ENCODE results near the gene GPAT3. TPM values are rescaled to one million over a fixed set of nuclear protein-coding genes. Genes with fewer than 3 reads are reported as not detected.
"Not testable (repeated sequence)": the region's sequence is repeated elsewhere in the genome, so short reads cannot be mapped to it uniquely, and the experiment has no call there.

GPAT3 gene
- total RNA-seq: 1 to 10 TPM in 5 of 6 donors, not detected in 1; 3.2 to 9.9 (median 8.4) TPM

GRCh38 chr4:83535520-83536361 is at the start of gene GPAT3:
Gene GPAT3 (plus strand): TSS chr4:83536108. CDS start chr4:83536623, 515 bp downstream.
- Histone ChIP-seq H3K27ac (peak within 1 kb of the TSS; percentile 78 to 88 (median 81)), H3K9me3 (no peaks in the 10 kb centered on the region), H3K27me3 (no peaks in the 10 kb centered on the region), H3K36me3 (no peaks in the 10 kb centered on the region), H3K4me1 (peaks cover 10 to 32% (median 16%) of the 10 kb centered on the region in 4 donors), H3K4me3 (peak within 1 kb of the TSS; percentile 64 to 80 (median 70))
- peak; percentile 93 to 95 for DNase-seq
- 0 to 1% methylated on average over 40 to 59 of the region's 63 CpGs for WGBS, 2 donors
- TF ChIP-seq EP300 (IDR thresholded peaks at IDR 0.05) (peak in 1 of 4 donors; percentile 9), POLR2A (IDR thresholded peaks at IDR 0.05) (peak in 2 of 4 donors; percentile 5 to 67), POLR2AphosphoS5 (IDR thresholded peaks at IDR 0.05) (peak in 1 of 2 donors; percentile 68)
- TF ChIP-seq, protein P1, sequence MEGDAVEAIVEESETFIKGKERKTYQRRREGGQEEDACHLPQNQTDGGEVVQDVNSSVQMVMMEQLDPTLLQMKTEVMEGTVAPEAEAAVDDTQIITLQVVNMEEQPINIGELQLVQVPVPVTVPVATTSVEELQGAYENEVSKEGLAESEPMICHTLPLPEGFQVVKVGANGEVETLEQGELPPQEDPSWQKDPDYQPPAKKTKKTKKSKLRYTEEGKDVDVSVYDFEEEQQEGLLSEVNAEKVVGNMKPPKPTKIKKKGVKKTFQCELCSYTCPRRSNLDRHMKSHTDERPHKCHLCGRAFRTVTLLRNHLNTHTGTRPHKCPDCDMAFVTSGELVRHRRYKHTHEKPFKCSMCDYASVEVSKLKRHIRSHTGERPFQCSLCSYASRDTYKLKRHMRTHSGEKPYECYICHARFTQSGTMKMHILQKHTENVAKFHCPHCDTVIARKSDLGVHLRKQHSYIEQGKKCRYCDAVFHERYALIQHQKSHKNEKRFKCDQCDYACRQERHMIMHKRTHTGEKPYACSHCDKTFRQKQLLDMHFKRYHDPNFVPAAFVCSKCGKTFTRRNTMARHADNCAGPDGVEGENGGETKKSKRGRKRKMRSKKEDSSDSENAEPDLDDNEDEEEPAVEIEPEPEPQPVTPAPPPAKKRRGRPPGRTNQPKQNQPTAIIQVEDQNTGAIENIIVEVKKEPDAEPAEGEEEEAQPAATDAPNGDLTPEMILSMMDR (IDR thresholded peaks at IDR 0.05): peak in 1 of 6 experiments; percentile 3
- peak; percentile 92 to 94 for ATAC-seq (ENCODE audit: low FRiP score in 2 of 2)

DNA sequence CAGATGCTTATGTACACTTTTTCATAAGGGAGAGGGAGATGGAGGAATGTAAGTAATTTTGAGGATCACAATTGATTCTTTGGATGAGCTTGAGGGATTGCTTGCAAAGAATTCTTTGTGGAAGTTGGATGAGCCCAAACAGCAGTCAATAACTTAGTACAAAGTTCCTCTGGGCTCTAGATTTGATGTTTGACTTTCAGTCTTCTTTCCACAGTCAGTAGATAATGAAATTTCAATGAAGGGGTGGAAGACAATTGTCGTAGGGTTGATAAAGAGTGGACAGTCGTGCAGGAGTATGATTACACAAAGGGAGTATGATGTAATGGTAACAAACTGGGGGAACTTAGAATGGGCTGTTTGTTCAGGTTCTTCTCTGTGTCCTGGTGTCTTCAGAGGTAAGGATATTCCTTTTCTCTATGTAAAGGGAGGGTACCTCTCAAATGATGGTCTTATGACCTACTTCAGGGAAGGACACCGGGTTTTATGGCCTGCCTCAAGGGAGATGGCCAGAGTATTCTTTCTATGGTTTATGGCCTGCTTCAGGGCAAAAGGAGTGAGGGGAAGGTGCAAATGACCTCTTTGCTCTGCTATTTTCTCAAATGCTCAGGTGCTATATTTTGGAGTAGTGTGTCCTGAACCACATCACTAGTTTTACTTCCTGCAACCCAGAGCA is 49.3 kb upstream of the GPAT3 start:
- no peak for ATAC-seq (ENCODE audit: low FRiP score in 2 of 2)
- no peaks in the 10 kb centered on the region for H3K36me3 ChIP-seq
- TF ChIP-seq EP300 (IDR thresholded peaks at IDR 0.05): no peak
- TF ChIP-seq, protein P1 (IDR thresholded peaks at IDR 0.05): no peak
- no peak for TF ChIP-seq POLR2AphosphoS5 (IDR thresholded peaks at IDR 0.05)
- no peak for TF ChIP-seq POLR2A (IDR thresholded peaks at IDR 0.05)

DNA sequence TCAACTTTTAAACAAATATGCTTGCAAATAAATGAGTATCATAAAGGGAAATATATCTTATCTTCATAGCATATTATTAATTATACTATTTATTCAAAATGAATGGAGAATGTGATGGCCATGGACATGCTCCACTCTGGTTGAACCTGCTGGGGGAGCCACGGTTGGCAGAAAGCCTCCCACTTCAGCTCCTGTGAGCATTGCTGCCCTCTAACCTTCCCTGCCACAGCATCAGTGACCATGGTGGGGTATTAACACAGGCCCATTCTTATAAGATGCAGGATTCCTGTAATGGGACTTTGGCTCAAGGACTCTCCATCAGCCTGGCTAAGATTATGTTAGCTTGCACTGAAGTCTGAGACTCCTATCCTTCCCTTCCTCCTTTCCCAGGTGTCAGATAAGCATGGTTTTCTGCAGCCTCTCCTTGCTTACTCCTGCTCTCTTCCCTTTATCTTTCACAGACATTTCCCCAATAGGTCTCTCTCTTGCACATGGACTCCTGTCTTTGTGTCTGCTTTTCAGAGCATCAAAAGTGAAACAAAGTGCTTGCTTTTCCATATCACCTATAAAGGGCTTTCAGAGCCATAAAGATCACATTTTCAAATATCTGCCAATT is 46.1 kb upstream of the GPAT3 start:
- no peak for TF ChIP-seq POLR2AphosphoS5 (IDR thresholded peaks at IDR 0.05)
- TF ChIP-seq EP300 (IDR thresholded peaks at IDR 0.05): no peak
- TF ChIP-seq POLR2A (IDR thresholded peaks at IDR 0.05): no peak
- Histone ChIP-seq H3K27ac (no peak overlapping the region), H3K4me1 (peaks cover 5 to 6% (median 5%) of the 10 kb centered on the region in 4 donors), H3K9me3 (peaks cover 0 to 3% (median 0%) of the 10 kb centered on the region in 4 donors), H3K36me3 (no peaks in the 10 kb centered on the region), H3K27me3 (no peaks in the 10 kb centered on the region), H3K4me3 (no peak overlapping the region)
- 39 to 52% methylated on average over 1 of the region's 1 CpG for WGBS, 2 donors
- ATAC-seq (ENCODE audit: low FRiP score in 2 of 2): no peak
- DNase-seq: no peak

More for the DNA sequence above, 49.3 kb upstream of the GPAT3 start:
- Histone ChIP-seq H3K27me3 (no peaks in the 10 kb centered on the region), H3K27ac (no peak overlapping the region), H3K4me1 (peaks cover 9 to 12% (median 12%) of the 10 kb centered on the region in 4 donors), H3K4me3 (no peak overlapping the region), H3K9me3 (peaks cover 0 to 4% (median 0%) of the 10 kb centered on the region in 4 donors)
- DNase-seq: no peak
- 77 to 86% methylated on average over 3 of the region's 3 CpGs for WGBS, 2 donors

DNA sequence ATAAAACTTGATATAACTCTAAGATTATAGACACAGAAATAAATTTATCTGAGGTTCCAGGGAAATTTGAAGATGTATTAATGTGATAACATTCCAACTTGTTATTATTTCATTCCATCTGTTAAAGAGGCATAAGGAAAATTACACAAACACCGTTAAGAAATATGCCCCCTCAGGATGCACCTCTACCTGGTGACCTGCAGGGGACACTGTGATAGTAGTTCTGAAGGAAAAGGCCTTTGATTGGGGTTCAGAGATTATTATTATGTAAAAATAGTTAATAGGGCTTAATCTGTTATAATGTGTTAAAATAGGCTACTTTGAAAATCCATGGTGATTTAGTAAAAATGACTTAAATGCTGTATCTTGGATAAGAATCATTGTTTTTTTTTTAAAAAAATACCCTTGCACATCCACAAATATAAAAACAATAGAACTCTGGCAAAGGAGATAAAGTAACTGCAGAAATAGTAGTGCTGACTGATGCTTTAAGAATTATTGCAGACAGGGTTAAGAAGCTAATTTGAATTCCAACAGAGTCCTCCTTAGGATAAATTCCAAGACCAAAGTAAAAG is 44.9 kb upstream of the GPAT3 start:
- Histone ChIP-seq H3K4me3 (no peak overlapping the region), H3K36me3 (no peaks in the 10 kb centered on the region), H3K9me3 (no peaks in the 10 kb centered on the region), H3K27me3 (no peaks in the 10 kb centered on the region), H3K27ac (no peak overlapping the region), H3K4me1 (no peaks in the 10 kb centered on the region)
- DNase-seq (no peak), ATAC-seq (ENCODE audit: low FRiP score in 2 of 2) (no peak)
- TF ChIP-seq POLR2AphosphoS5 (IDR thresholded peaks at IDR 0.05): no peak
- TF ChIP-seq, protein P1 (IDR thresholded peaks at IDR 0.05): peak; percentile 16 to 53 (median 44)
- 0% methylated on average over 1 of the region's 1 CpG for WGBS, 2 donors

GRCh38 chr4:83496085-83496917 is 39.6 kb upstream of the GPAT3 start:
- WGBS, 2 donors: 77 to 84% methylated on average over 8 of the region's 8 CpGs
- not testable (repeated sequence) for H3K27me3 ChIP-seq; H3K9me3 ChIP-seq; H3K27ac ChIP-seq; DNase-seq; H3K36me3 ChIP-seq; H3K4me3 ChIP-seq; ATAC-seq (ENCODE audit: low FRiP score in 2 of 2); H3K4me1 ChIP-seq

All from upper lobe of left lung (tissue), 6 donors.